CD14-positive monocyte (primary cell): ENCODE measurements around the gene KIF5C. TPM values are rescaled to one million over a fixed set of nuclear protein-coding genes. Genes with fewer than 3 reads are reported as not detected.

Experiments
- DNase-seq, 3 donors: peaks; one replicate each; pipeline ENCODE4 v3.0.0-alpha.2; 2011 to 2022
- H2AFZ ChIP-seq: 2 replicates; pipeline ENCODE4 v1.6.0; 2012; ENCODE audit warnings: mild to moderate bottlenecking, low read depth, low read length, inconsistent platforms; ENCODE audit not compliant: insufficient read depth, poor library complexity, severe bottlenecking
- H3K27ac ChIP-seq, 2 donors: 1 replicate in 1 of 2; 2 replicates in 1 of 2; pipeline ENCODE4 v1.5.1; 2012 to 2013; ENCODE audit warnings: low read length in 2 of 2, control low read depth in 1 of 2, inconsistent platforms in 1 of 2, low read depth in 1 of 2, mild to moderate bottlenecking in 1 of 2
- H3K27me3 ChIP-seq, 2 donors: one replicate each; pipeline versions ENCODE4 v1.6.0 to v1.6.1; 2011 to 2013; ENCODE audit warnings: low read length in 2 of 2; ENCODE audit not compliant: control insufficient read depth in 2 of 2, insufficient read depth in 2 of 2
- H3K36me3 ChIP-seq, 2 donors: replicated peaks in 1 of 2; 1 replicate in 1 of 2; 2 replicates in 1 of 2; pipeline versions ENCODE4 v1.5.1 to v1.6.1; 2012 to 2013; ENCODE audit warnings: low read length in 2 of 2, control low read depth in 1 of 2, inconsistent platforms in 1 of 2, mild to moderate bottlenecking in 1 of 2; ENCODE audit not compliant: insufficient read depth in 2 of 2, control insufficient read depth in 1 of 2
- H3K4me1 ChIP-seq, 2 donors: 1 replicate in 1 of 2; 2 replicates in 1 of 2; pipeline versions ENCODE4 v1.5.1 to v1.6.1; 2012 to 2013; ENCODE audit warnings: low read length in 2 of 2, control low read depth in 1 of 2, inconsistent platforms in 1 of 2, mild to moderate bottlenecking in 1 of 2, moderate library complexity in 1 of 2; ENCODE audit not compliant: insufficient read depth in 2 of 2, control insufficient read depth in 1 of 2
- H3K4me2 ChIP-seq: replicated peaks from 2 replicates; pipeline ENCODE3; 2012; ENCODE audit warnings: low read length, moderate library complexity, mild to moderate bottlenecking; ENCODE audit not compliant: poor library complexity, severe bottlenecking; ENCODE audit errors: extremely low read depth
- H3K4me3 ChIP-seq, 3 experiments: fragments of 200-600 bp in 1 of 3; sonication (generic) in 1 of 3; replicated peaks in 1 of 3; 1 replicate in 2 of 3; 2 replicates in 1 of 3; pipeline ENCODE4 v1.5.1; 2011 to 2013; ENCODE audit warnings: low read length in 3 of 3, mild to moderate bottlenecking in 3 of 3, control low read depth in 2 of 3, low read depth in 2 of 3, inconsistent platforms in 1 of 3, moderate library complexity in 1 of 3
- H3K79me2 ChIP-seq: 2 replicates; pipeline ENCODE4 v1.6.0; 2012; ENCODE audit warnings: mild to moderate bottlenecking, control low read depth, inconsistent platforms, low read length, moderate library complexity; ENCODE audit not compliant: insufficient read depth
- H3K9ac ChIP-seq: 2 replicates; pipeline ENCODE4 v1.6.0; 2017; ENCODE audit warnings: low read length, mild to moderate bottlenecking; ENCODE audit not compliant: insufficient read depth, poor library complexity, severe bottlenecking
- H3K9me3 ChIP-seq, 2 donors: replicated peaks in 1 of 2; 1 replicate in 1 of 2; 2 replicates in 1 of 2; pipeline versions ENCODE4 v1.5.1 to v1.6.1; 2012 to 2013; ENCODE audit warnings: low read length in 2 of 2, control low read depth in 1 of 2; ENCODE audit not compliant: control insufficient read depth in 1 of 2, insufficient read depth in 1 of 2
- H4K20me1 ChIP-seq: 2 replicates; pipeline ENCODE4 v1.6.0; 2012; ENCODE audit warnings: mild to moderate bottlenecking, low read length, control low read depth, moderate library complexity; ENCODE audit not compliant: insufficient read depth
- H3K27ac Mint-ChIP-seq, 7 donors: one replicate each; pipeline ENCODE4 v1.8.0; 2020; ENCODE audit warnings: mild to moderate bottlenecking in 7 of 7, mixed read lengths in 7 of 7, moderate library complexity in 6 of 7, inconsistent platforms in 2 of 7
- H3K27me3 Mint-ChIP-seq, 3 donors: one replicate each; pipeline ENCODE4 v1.8.0; 2021 to 2022; ENCODE audit warnings: low read depth in 3 of 3, mild to moderate bottlenecking in 3 of 3, mixed read lengths in 3 of 3, moderate library complexity in 3 of 3, inconsistent platforms in 1 of 3
- H3K36me3 Mint-ChIP-seq, 2 donors: one replicate each; pipeline ENCODE4 v1.8.0; 2020; ENCODE audit warnings: mixed read lengths in 2 of 2, inconsistent platforms in 1 of 2, mild to moderate bottlenecking in 1 of 2
- H3K4me1 Mint-ChIP-seq: one replicate; pipeline ENCODE4 v1.8.0; 2020; ENCODE audit warnings: mild to moderate bottlenecking, mixed read lengths
- H3K4me3 Mint-ChIP-seq, 2 donors: one replicate each; pipeline ENCODE4 v1.8.0; 2020; ENCODE audit warnings: mild to moderate bottlenecking in 2 of 2, mixed read lengths in 2 of 2, moderate library complexity in 1 of 2
- H3K9me3 Mint-ChIP-seq, 7 donors: one replicate each; pipeline ENCODE4 v1.8.0; 2020 to 2022; ENCODE audit warnings: mixed read lengths in 7 of 7, mild to moderate bottlenecking in 6 of 7, moderate library complexity in 6 of 7, inconsistent platforms in 2 of 7
- WGBS: methylation state at CpG from one replicate; pipeline ENCODE4 v1.1.5; 2013; ENCODE audit warnings: missing lambda C conversion rate; ENCODE audit not compliant: insufficient coverage; 5-methylcytosine and 5-hydroxymethylcytosine counted together
- intact Hi-C, 2 donors: fragments of 100-400 bp; cut with micrococcal nuclease; formaldehyde crosslinking; loops; one replicate each; pipeline versions ENCODE4 v1.15.0 to v1.15.1; 2023
- polyA plus RNA-seq, 3 donors: library from polyadenylated mRNA; depleted of rRNA in 1 of 3; unstranded in 2 of 3; stranded (reverse) in 1 of 3; fragments of 300-500 nt in 2 of 3; fragments of >200 nt in 1 of 3; fragmentation: Illumina TruSeq in 2 of 3; gene quantifications; 1 replicate in 2 of 3; 2 replicates in 1 of 3; pipeline ENCODE4 v1.2.3, GENCODE V29; 2012 to 2021
- TF ChIP-seq, protein P1 (sequence below): fragments of 200-600 bp; IDR thresholded peaks from one replicate; pipeline ENCODE4 v1.8.0; 2022; ENCODE audit warnings: antibody characterized with exemption, mild to moderate bottlenecking

KIF5C gene
- polyA plus RNA-seq, 3 donors: 0.04 TPM; not detected in 2

DNA sequence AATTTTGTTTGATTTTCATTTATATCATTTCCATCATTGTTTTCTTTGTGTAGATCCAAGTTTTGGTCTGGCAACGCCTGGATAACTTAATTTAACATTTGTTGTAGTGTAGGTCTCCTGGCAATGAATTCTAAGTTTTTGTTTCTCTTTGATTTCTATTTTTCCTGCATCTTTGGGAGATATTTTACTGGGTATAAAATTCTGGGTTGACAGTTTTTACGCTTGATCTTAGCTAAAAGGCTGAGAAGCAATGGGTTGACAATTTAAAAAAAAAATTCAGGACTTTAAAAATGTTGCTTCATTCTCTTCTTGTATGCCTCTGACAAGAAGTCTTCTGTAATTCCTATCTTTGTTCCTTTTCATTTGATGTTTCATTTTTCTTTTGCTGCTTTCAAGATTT lies 172.1 kb downstream of the KIF5C start:
- peaks cover 2 to 3% of the 10 kb centered on the region in 2 donors for H3K27me3 ChIP-seq
- no peaks in the 10 kb centered on the region for H3K4me1 ChIP-seq
- no peaks in the 10 kb centered on the region for H3K79me2 ChIP-seq
- no peaks in the 10 kb centered on the region for H4K20me1 ChIP-seq
- Mint-ChIP-seq H3K36me3 (no peaks in the 10 kb centered on the region), H3K27me3 (peaks cover 4 to 22% (median 4%) of the 10 kb centered on the region in 3 donors), H3K4me1 (no peaks in the 10 kb centered on the region), H3K9me3 (peaks cover 9 to 17% (median 10%) of the 10 kb centered on the region in 7 donors), H3K4me3 (no peak overlapping the region), H3K27ac (no peak overlapping the region)
- intact Hi-C loops: loop anchor here in 1 of 2 donors (10.0 kb wide), 1 partner anchor 518 kb away; no protein-coding TSS in a partner anchor
- no peak overlapping the region for H3K9ac ChIP-seq
- no peaks in the 10 kb centered on the region for H3K36me3 ChIP-seq
- H3K4me2 ChIP-seq: no peak overlapping the region
- no peak overlapping the region for H2AFZ ChIP-seq
- TF ChIP-seq, protein P1, sequence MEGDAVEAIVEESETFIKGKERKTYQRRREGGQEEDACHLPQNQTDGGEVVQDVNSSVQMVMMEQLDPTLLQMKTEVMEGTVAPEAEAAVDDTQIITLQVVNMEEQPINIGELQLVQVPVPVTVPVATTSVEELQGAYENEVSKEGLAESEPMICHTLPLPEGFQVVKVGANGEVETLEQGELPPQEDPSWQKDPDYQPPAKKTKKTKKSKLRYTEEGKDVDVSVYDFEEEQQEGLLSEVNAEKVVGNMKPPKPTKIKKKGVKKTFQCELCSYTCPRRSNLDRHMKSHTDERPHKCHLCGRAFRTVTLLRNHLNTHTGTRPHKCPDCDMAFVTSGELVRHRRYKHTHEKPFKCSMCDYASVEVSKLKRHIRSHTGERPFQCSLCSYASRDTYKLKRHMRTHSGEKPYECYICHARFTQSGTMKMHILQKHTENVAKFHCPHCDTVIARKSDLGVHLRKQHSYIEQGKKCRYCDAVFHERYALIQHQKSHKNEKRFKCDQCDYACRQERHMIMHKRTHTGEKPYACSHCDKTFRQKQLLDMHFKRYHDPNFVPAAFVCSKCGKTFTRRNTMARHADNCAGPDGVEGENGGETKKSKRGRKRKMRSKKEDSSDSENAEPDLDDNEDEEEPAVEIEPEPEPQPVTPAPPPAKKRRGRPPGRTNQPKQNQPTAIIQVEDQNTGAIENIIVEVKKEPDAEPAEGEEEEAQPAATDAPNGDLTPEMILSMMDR: no peak
- no peak overlapping the region for H3K4me3 ChIP-seq
- 100% methylated on average over 1 of the region's 2 CpGs for WGBS
- peaks cover 0 to 3% of the 10 kb centered on the region in 2 donors for H3K9me3 ChIP-seq
- DNase-seq: no peak
- H3K27ac ChIP-seq: no peak overlapping the region

DNA sequence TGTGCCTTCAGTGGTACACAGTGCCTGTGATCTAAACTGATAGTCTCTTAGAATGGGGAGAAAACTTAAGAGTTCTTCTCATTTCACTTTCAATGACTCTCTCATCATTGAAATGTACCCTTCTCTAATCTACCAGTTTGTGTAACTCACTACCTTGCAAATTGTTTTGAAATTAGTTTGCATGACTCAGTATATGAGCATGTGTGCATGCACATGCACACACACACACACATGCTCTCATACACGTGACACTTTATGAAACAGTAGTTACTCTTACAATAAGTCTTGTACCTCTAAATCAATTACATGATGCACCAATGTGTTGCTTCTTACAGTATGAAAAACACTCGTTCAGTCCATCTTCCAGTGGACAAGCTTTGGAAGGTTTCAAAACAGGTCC lies 174.1 kb downstream of the KIF5C start:
- no peak for DNase-seq
- intact Hi-C loops: loop anchor here in 1 of 2 donors (10.0 kb wide), 1 partner anchor 516 kb away; no protein-coding TSS in a partner anchor
- H3K36me3 Mint-ChIP-seq: no peaks in the 10 kb centered on the region
- H3K4me1 Mint-ChIP-seq: no peaks in the 10 kb centered on the region
- H3K79me2 ChIP-seq: no peaks in the 10 kb centered on the region
- no peak overlapping the region for H3K27ac Mint-ChIP-seq
- peaks cover 9 to 17% (median 10%) of the 10 kb centered on the region in 7 donors for H3K9me3 Mint-ChIP-seq
- peaks cover 0 to 7% (median 3%) of the 10 kb centered on the region in 3 donors for H3K27me3 Mint-ChIP-seq
- H4K20me1 ChIP-seq: no peaks in the 10 kb centered on the region
- H3K9me3 ChIP-seq: peaks cover 0 to 3% of the 10 kb centered on the region in 2 donors
- H3K27me3 ChIP-seq: peaks cover 2 to 3% of the 10 kb centered on the region in 2 donors
- H3K4me3 ChIP-seq: no peak overlapping the region
- no peak overlapping the region for H3K4me3 Mint-ChIP-seq
- H3K9ac ChIP-seq: no peak overlapping the region
- no peak overlapping the region for H3K4me2 ChIP-seq
- no peak overlapping the region for H2AFZ ChIP-seq
- H3K36me3 ChIP-seq: no peaks in the 10 kb centered on the region
- TF ChIP-seq, protein P1: no peak
- H3K4me1 ChIP-seq: no peaks in the 10 kb centered on the region
- H3K27ac ChIP-seq: no peak overlapping the region
- 100% methylated on average over 2 of the region's 2 CpGs for WGBS
